NCI-H1694 (cell line): ENCODE data around the gene DCTN2.
"Not testable (repeated sequence)": the region's sequence is repeated elsewhere in the genome, so short reads cannot be mapped to it uniquely, and the experiment has no call there.

ENCODE experiments used
- DNase-seq: peaks from one replicate; lab custom pipeline; 2025; lab: John Stamatoyannopoulos, UW

Gene DCTN2

GRCh38 chr12:57576613-57577160, 29.7 kb upstream of the DCTN2 start:
- DNase-seq: no peak

DNA sequence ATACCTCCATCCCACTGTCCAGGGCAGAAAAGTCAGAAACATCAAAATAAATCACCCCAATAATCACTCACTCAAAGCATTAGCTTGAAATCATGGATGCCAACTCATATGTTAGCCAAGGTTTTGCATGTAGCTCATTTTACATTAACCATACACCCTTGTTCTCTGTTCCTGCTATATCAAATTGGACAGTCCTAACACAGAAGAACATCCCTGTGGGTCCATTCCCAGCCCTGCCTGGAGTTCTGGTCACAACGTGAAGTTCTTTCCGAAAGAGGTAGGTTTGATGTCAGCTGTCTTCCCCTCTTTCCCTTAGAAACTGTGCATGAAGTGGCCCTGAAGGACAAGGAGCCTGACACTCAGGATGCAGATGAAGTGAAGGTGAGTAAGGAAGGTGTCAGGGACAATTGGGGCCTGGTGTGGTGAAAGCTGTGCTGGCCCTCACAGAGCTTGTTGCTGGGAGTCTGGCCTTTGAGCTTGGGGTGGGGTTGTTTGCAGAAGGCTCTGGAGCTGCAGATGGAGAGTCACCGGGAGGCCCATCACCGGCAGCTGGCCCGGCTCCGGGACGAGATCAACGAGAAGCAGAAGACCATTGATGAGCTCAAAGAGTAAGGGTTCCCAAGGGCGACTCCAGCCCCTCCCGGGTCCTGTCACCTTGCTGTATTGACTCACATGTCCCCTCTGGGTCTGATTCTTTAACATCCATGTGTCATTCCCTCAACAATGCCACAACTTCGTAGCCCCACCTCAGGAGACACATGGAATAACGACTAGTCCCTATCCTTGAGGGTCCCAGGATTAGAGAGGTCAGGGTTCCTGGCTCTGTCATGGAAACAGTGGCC, 29.0 kb upstream of the DCTN2 start:
- DNase-seq: no peak

GRCh38 chr12:57574795-57575194, 27.8 kb upstream of the DCTN2 start:
- DNase-seq: no peak

DNA sequence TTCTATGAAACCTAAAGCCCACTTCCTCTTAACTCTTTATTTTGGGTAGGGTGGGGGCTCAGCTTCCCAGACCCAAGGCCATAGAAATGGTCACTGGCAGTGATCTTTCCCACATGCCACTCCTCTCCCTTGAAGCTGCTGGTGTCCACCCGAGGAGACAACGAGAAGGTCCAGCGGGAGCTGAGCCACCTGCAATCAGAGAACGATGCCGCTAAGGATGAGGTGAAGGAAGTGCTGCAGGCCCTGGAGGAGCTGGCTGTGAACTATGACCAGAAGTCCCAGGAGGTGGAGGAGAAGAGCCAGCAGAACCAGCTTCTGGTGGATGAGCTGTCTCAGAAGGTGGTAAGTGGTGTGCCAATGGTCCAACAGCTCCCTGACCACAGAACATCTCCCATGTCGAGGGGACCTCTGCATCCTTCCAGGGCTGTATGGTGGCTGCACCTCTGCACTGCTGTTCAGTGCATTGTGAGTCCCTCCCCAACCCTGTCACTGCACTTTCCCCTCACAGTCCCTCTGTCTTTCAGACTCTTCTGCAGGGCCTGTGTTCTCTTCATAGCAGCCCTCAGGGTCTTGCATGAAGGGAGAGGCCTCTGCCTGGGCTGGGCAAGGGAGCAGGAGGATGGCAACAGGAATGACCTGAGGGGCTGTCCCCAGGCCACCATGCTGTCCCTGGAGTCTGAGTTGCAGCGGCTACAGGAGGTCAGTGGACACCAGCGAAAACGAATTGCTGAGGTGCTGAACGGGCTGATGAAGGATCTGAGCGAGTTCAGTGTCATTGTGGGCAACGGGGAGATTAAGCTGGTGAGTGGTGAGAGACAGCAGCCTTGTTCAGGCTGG, 25.2 kb upstream of the DCTN2 start:
- DNase-seq: no peak

- DNase-seq: not testable (repeated sequence)
These were observed 23.4 kb upstream of the DCTN2 start for GRCh38 chr12:57570438-57570837.

- DNase-seq: no peak
These were observed 22.9 kb upstream of the DCTN2 start for GRCh38 chr12:57569858-57570257.

GRCh38 chr12:57568838-57569237, 21.8 kb upstream of the DCTN2 start:
- no peak for DNase-seq

DNA sequence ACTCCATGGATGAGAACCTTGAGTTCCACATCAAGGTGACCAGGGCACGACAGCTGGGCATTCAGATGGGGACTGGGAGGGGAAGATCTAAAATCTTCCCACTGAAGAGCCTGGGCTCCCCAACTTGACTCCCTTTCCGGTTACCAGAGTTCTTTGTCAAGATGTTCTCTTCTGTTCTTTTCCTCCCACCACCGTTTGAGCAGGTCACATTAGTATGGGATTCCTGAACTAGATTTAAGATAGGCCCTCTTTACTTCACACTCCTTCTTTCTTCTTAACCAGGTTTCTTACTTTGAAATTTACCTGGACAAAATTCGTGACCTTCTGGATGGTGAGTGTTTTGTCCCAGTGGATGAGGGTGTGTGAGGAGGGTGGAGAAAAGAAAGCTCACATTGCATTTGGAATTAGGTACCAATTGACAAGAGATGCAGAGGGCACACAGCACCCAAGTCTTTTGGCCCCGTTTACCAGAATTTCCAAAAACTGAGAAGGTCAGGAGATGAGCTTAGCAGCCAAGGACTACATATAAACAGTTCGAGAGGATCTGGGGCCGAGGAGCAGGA, 17.3 kb upstream of the DCTN2 start:
- no peak for DNase-seq

DNA sequence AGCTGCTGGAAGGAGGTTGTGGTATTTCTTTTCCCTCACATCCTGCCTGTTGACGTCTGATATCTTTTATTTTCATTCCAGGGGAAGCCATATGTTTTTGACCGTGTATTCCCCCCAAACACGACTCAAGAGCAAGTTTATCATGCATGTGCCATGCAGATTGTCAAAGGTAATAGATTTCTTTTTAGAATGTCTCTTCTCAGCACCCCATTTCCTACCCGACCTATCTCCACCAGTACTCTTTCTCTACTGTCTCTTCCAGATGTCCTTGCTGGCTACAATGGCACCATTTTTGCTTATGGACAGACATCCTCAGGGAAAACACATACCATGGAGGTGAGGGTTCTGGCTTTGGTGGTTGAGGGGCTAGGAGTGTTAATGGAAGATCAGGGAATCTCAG, 16.4 kb upstream of the DCTN2 start:
- no peak for DNase-seq

DNA sequence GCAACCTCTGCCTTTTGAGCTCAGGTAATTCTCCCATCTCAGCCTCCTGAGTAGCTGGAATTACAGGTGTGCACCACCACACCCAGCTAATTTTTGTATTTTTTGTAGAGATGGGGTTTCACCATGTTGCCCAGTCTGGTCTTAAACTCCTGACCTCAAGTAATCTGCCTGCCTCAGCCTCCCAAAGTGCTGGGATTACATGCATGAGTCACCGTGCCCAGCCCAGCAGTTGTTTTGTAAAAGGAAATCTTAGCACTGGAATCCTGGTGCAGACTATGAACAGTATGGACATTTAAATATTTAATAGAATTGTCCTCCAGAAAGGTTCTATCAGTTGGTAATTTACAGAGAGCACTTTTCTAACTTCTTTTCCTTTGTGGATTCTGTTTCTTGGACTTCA, 14.1 kb upstream of the DCTN2 start:
- DNase-seq: not testable (repeated sequence)

DNA sequence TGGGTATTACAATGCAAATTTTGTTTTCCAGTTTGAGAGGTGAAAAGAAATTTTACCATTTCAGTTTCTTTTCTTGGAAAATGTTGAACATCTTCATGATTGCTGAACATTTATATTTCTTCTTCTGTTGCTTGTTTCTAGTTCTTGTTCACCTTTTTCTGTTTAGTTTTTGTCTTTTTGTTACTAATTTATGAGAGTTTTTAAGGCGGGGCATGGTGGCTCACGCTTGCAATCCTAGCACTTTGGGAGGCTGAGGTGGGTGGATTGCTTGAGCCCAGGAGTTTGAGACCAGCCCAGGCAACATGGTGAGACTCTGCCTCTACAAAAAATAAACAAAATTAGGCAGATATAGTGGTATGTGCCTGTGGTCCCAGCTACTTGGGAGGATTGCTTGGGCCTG, 13.5 kb upstream of the DCTN2 start:
- no peak for DNase-seq

DNA sequence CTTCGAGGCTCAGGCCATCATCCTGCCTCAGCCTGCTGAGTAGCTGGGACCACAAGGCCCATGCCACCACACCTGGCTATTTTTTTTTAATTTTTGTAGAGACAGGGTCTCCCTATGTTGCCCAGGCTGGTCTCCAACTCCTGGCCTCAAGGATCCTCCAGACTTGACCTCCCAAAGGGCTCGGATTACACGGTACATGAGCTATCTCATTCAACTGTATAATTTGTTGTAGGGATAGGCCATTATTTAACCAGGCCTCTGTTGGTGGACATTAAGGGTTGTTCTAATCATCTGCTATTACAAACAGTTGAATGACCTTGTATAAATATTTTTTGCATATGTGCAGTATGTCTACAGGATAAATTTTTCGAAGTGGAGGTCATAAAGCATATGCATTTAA, 11.9 kb upstream of the DCTN2 start:
- no peak for DNase-seq

DNA sequence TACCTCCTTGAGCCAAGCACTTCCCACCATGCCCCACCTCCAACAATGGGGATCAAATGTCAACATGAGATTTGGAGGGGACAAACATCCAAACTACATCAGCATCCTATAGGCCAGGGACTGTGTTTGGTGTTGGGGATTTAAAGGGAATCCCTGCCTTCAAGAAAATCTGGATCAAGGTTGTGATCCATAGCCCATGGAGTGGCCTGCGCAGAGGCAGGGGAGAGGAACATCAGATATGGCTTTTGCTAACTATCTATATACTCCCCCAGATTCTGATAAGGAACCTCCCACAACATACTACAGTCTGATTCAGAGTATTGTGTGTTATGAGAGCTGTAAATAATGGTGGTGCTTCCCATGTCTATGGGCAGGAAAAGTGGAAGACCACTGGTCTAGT, 7.9 kb upstream of the DCTN2 start:
- DNase-seq: no peak

- DNase-seq: no peak
These were observed 7.5 kb upstream of the DCTN2 start for GRCh38 chr12:57554453-57554852.

DNA sequence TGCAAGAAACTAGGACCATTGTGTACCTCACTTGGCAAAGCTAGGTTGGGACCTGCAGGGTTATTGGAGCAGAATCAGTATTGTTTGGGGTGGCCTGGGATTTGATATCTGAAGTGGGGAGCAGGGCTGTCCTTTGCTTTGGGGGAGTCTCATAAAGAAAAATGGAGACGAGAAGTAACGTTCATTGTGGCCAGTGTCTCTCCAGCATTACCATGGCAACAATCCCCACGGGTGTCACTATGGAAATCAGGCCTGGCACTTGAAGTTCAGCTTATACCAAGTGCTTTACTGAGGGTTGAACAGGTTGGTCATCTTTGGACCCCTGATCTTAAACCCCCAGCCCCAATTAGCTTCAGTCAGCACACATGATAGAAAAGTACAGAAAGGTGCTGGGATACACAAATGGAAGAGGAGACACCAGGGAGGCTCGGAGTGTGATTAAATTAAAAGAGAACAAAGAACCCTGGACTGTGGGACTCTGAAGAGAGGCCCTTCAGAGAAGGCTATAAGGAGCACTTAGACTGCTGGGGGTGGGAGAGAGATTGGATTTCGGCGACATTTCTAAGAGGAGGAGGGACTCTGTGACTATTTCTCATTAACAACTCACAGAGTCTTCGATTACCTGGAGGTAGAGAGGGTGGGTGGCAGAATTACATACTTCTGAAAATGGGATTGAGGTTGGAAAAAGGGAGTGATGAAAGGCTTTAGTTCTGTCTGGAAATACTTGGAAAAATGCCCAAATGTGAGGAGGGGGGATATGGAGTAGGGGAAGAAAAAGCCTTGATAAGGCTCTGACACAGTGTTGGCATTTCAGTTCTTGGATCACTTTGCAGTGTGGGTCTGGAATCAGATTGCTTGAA, 6.6 kb upstream of the DCTN2 start:
- DNase-seq: no peak

DNA sequence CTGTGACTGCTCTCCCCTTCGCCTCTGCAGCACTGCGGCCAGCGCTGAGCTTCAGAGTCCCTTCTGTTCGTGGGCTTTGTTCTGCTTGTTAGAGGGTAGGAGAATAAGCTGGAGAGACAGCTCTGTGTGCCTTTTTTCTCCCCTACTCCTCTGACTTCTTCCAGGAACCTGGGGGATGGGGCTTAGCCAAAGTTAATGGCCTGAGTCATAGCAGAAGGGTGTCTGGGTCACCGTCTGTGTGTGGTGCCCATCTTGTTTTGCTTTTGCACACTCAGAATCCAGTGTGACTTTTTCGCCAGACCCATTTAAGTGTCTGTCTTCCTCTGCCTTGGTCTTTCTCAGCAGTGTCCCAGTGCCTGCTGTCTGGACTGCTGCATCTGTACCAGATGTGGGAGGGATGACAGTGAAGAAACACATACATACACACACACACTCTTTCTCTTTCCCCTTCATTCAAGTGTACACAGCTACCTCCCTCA, 5.9 kb upstream of the DCTN2 start:
- DNase-seq: no peak

DNA sequence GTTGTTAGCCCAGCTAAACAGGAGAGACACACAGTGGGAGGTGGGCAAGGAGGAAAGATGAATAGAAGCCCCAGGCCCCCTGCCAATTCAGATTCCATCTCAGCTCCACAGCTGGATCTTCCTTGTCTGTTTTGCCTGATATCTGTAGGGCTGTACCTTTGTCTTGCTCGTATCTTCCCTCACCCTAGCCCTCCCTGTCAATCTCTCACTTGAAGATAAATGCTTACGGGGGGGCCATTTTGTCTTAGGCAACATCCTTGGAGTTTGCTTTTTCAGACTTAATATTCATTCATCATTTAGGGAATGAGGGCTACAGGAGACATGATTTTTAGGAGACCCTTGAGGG, 5.3 kb upstream of the DCTN2 start:
- DNase-seq: no peak

- no peak for DNase-seq
These were observed 4.8 kb upstream of the DCTN2 start for GRCh38 chr12:57551637-57552305.

DNA sequence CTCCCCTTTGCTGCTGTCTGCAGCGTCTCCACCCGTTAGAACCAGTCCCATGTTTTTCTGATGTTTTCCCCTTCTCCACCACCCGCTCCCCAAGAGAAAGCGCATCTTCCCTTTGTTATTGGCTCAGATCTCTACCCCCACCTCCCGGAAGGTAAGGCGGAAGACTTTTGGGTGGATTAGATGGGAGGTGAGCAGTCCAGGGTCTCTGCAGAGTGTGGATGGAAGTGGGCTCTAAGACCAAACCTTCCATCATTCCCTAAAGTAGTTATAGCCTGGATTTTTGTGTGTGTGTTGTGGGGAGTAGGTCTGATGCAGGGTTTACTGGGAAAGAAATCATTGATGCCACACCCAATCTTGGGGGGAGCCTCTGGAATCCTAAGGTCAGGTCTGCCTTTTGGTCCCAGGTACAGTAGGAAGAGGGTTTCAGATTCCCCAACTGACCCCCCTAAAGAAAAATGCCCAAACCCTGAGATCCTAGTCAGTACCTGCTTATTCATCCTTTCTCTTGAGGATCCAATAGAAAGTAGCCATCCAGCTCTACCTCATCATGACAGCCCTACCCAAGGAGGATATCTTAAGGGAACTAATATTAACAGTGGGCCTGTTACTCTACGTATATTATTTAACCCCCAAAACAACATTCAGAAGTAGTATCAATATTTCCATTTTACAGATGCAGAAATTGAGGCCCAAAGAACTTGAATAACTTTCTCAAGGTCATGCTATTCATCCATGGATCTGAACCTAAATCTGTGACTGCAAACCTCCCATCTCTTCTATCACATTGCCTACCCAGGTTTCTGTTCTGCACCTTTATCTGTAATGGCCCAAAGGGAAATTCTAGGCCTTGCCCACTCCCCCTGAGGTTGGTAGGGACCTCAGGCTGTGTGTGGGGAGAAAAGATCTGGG, 3.9 kb upstream of the DCTN2 start:
- no peak for DNase-seq
